Activated T-cell treated with anti-CD3 and anti-CD28 coated beads for 48 hours (primary cell): ENCODE measurements around the gene GSTM5.
"Not testable (repeated sequence)": the region's sequence is repeated elsewhere in the genome, so short reads cannot be mapped to it uniquely, and the experiment has no call there.

Experiments
- DNase-seq: peaks from one replicate; pipeline ENCODE4 v3.0.0-alpha.2; 2020; ENCODE audit warnings: low read depth

Gene GSTM5

DNA sequence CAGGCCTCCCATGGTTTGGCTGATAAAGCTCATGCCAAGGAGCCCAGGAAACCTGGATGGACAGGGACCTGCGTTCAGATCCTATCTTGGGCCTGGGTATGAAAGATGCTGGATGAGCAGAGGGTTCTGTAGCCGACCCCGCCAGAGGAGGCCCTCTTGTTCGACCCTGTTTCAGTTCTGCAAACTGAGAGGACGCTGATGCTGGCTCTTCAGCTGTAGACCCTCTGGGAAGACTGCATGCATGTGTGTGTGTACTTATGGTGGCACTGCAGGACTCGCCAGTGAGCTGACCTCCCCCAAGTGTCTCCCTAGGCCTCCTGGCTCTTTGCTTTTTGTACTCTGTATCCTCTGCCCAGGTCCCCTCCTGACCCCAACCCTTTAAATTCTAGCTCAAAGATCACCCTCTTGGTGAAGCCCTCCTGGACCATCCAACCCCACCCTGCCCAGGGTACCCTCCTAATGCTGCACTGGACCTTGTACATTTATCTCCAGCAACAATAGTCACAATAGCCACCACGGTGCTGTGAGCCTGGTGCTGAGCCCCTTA is 50.1 kb downstream of the GSTM5 start:
- no peak for DNase-seq

DNA sequence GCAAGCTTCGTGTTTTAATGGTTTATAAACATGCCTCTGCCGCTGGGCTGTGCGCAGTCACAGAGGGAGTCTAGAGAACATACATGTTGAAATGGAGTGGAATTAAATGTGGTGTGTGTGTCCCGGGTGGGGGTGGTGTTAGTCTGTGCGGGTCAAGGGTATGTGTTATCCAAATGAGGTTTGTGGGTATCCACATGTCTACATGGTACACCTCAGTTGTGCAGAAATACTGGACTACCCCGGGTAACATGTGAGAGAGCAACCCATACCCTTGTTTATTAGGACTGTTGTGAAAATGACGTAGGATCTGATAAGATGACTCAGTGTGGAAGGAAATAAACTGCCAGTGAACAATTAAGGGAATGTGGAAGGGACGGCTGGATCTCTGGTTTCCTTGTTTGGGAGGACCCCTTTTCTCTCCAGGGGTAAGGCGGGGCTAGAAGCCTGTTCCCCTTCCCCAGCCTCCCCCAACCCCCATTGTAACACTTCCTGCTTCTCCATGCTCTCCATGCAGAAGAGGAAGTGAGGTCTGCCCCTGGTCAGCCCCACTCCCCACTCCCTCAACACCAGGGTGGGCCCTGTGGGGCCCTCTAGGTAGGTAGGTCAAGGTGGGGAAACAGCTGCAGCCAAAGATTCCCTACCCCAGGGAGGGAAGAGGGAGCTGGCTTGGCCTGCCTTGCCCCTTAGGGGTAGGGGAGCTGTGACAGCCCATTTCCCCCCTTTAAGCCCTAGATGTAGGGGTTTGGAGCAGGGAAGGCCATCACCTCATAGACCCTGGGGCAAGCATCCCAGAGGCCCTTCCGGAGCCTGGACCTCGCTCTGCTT is 51.0 kb downstream of the GSTM5 start:
- no peak for DNase-seq

DNA sequence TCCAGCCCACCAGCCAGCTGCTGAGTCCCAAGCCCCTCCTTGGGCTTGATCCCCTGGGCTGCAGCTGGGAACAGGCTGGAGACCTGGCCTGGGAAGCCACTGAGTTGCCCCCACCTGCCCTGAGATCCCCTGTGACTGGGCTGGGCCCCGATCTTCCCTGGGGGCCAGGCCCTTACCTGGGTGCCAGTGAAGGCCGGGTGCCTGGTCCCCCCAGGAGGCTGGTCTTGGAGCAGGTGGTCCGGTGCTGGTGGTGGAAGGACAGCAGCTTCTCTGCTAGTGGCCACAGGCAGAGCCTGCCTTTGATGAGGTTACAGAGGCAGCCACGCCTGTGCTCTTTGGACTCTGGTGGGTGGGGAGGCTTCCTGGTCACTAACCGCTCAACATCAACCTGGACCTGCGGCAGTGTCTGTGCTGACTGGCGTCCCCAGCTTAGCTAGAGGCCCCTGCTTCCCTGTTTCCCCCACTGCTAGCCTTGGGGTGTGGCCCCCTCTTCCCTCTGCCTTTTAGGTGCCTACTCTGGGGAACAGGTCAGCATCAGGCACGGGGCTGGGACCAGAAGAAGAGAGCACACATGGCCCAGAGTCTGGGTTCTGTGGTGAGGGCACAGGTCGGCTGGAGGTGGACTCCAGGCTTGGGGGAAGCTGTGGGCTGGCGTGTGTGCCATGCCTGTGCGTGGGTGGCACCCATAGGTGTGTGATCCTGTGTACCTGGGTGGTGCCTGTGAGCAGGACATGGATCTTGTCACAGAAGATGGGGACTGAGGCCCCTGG is 51.8 kb downstream of the GSTM5 start, which contains the start of gene EPS8L3:
Gene EPS8L3, minus strand, starts transcription at position 278 of the 770 bp plus-strand sequence. CDS start 2,174 bp downstream, outside the sequence.
- DNase-seq, result no peak

DNA sequence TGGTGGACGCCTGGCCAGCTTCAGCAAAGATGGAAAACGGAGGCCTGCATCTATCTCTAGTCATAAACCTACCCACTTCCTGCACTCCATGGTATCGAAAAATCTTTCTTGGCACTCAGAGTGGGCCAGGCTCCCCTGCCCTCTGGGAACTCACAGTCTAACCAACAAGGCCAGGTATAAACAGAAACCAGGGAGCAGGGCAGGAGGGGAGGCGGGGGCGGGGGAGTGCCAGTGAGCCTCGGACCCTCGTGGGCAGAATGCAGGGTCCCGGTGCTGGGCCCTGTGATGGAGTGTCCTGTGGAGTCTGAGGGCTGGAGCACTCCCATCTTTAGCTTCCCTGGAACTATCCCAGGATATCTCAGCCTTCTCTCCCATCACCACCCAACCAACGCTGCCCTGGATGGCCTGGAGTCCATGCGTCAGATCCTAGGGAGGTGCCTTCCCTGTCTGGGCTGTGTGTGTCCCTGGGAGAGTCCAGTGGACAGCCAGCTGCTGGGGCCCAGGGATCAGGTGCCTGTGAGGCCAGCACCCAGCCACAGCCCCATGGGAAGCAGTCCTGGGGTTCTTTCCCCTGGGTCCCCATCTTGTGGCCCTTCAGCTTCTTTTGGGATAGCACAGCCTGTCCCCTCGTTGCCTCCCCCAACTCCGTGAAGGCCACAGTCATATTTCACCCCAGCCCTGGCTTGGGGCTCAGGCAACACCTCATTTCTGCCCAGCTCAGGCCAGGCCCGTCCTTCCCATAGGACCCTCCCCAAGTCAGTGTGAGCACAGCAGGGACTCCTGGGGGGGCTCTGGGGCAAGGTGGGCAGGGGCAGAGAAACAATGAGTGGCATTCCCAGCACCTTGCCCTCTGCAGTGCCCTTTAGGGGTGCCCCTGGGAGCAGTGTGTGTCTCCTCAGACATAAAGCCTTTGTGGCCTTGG is 52.8 kb downstream of the GSTM5 start:
- DNase-seq, result no peak

DNA sequence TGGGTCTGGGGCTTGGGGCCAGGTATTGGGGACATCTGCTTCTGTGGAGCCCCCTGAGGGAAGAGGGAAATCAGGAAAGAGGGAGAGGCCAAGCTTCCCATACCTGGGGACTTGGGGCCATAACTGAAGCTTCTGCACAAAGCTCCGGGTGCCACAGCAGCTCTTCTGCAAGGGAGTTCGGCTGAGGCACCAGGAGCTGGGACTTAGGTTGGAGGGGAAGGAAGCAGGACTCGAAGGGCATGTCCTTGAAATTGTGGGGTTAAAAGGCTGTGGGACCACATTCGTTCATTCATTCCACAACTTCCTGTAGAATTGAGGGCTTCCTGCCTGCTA is 53.4 kb downstream of the GSTM5 start:
- DNase-seq, result no peak

DNA sequence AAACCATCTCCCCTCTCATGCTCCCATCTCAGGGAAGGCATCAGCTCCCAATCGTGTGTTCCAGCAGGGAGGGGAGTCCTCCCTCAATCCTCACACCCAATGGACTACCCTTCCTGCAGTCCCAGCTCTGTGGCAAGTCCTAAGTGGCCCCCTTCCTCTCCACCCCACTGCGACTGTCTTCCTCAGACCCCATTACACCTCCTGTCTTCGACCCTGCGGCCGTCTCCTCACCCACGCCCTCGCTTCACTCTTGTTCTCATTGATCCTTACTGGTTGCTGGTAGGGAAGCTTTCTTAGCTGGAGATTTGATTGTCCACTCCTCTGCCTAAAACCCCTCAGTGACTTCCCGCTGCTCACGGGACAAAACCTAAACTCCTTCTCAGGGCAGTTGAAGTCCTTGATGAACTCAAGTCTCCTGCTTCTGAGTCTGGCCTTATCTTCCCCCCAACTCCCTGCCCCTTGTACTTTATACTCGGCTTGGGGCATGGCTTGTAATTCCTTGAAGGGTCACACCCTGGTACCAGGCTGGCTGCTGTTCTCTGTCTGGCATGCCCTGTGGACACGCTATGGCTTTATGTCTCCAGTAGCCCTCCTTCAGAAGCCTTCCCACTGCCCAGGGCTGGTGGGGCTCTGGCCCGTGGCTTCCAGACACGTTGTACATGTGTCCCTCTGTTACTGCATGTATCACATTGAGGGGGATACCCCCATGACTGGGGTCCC is 54.0 kb downstream of the GSTM5 start:
- DNase-seq, result no peak

DNA sequence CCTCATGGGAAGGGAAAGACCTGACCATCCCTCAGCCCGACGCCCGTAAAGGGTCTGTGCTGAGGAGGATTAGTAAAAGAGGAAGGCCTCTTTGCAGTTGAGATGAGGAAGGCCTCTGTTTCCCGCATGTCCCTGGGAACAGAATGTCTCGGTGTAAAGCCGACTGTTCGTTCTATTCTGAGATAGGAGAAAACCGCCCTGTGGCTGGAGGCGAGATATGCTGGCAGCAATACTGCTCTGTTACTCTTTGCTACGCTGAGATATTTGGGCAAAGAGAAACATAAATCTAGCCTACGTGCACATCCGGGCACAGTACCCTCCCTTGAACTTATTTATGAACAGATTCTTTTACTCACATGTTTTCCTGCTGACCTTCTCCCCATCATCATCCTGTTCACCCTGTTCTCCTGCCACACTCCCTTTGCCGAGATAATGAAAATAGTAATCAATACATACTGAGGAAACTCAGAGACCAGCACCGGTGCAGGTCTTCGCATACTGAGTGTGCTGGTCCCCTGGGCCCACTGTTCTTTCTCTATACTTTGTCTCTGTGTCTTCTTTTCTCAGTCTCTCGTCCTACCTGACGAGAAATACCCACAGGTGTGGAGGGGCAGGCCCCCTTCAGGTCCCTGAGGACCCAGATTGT is 55.1 kb downstream of the GSTM5 start:
- DNase-seq, result not testable (repeated sequence)
